Ramos (cell line): ENCODE data around the gene TUFT1.

Experiments
- in situ Hi-C: fragments of 300-500 bp; cut with MboI; formaldehyde crosslinking; loops from one replicate; pipeline ENCODE4 v1.14.3; 2022; ENCODE audit warnings: low sequenced_read_pairs; ENCODE audit not compliant: unreplicated experiment

Gene TUFT1

GRCh38 chr1:151535326-151536271 lies 4.5 kb upstream of the TUFT1 start:
- in situ Hi-C loops = no loop called here

- in situ Hi-C loops = no loop called here
These were observed 3.6 kb upstream of the TUFT1 start for GRCh38 chr1:151536499-151536898.

DNA sequence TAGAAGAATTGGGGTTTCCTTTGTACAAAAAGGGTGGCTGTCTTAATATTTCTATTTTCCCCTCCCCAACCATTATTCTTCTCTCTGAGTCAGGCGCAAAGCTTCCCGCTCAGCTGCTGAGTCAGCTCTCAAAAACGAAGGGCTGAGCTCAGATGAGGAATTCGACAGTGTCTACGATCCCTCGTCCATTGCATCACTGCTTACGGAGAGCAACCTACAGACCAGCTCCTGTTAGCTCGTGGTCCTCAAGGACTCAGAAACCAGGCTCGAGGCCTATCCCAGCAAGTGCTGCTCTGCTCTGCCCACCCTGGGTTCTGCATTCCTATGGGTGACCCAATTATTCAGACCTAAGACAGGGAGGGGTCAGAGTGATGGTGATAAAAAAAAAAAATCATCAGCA lies 3.0 kb upstream of the TUFT1 start:
- in situ Hi-C loops = no loop called here

GRCh38 chr1:151539321-151540020 lies 638 bp upstream of the TUFT1 start:
- in situ Hi-C loops = no loop called here

DNA sequence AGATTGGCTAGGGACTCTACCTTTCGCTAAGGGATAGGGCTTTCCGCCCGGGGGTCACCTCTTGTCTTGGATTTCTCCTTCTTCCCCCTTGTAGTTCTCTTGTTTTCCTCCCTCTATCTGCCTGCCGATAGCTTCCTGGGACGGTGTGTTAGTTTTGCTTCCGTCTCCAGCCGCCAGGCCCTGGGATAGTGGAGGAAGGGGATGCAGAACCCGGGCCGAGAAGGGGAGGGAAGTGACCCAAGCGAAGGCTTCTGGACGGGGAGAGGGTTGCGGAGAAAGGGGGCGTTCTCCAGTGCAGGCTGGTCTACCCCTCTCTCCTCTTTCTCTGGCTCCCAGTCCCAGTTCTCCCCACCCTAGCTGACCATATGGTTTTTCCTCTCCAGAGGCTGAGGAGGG lies 871 bp downstream of the TUFT1 start:
- in situ Hi-C loops = no loop called here

DNA sequence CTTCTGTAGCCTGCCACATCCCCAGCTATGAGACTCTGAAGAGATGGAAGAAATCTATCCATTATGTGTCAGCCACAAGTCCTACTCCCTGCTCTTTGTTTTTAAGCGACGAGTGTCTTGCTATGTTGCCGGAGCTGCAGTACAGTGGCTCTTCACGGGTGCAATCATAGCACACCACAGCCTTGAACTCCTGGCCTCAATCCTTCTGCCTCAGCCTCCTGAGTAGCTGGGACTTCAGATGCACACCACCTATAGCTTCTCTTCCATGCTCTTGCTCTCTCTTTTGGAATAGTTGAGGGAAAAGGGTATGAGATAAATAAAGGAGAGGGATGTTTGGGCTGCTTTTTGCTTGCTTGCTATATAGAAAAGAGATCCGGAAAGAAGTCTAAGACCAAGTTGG lies 1.6 kb downstream of the TUFT1 start:
- in situ Hi-C loops = no loop called here

DNA sequence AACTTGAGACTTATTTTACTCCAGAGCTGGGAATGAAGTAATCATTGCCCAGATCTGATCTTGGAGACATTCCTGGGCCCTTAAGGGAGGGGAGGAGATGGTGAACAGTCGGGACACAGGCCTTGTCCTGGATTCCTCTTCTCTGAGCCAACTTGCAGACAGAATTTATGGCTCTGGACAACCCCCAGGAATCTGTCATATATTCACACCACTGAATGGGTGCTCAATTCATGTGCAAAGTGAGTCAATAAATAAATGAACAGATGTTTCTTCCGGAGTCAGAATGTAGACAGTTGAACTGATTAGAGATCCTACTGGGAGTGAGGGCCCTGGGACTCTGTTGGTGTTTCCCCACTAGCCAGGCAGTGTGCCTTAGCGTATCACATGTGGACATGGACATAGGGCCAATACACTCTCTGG lies 2.6 kb downstream of the TUFT1 start:
- in situ Hi-C loops = no loop called here

DNA sequence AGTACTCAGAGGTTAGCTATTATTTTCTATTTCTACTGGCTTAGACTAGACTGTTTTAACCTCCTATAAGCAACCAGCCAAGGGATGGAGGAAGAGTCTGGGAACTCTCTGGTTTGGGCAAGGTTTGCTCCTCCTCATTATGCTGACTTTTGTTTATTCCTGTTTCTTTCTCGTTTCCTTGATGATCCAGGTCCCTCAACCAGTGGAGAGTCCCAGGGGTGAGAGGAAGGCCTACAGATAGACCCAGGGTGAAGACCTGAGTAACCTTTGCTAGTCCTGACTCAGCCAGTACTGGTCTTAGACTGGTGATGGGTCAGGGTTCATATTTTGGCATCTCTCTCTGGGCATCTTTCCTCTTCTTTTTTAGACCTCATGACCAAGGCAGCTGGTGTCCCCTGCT lies 5.4 kb downstream of the TUFT1 start:
- in situ Hi-C loops = no loop called here

DNA sequence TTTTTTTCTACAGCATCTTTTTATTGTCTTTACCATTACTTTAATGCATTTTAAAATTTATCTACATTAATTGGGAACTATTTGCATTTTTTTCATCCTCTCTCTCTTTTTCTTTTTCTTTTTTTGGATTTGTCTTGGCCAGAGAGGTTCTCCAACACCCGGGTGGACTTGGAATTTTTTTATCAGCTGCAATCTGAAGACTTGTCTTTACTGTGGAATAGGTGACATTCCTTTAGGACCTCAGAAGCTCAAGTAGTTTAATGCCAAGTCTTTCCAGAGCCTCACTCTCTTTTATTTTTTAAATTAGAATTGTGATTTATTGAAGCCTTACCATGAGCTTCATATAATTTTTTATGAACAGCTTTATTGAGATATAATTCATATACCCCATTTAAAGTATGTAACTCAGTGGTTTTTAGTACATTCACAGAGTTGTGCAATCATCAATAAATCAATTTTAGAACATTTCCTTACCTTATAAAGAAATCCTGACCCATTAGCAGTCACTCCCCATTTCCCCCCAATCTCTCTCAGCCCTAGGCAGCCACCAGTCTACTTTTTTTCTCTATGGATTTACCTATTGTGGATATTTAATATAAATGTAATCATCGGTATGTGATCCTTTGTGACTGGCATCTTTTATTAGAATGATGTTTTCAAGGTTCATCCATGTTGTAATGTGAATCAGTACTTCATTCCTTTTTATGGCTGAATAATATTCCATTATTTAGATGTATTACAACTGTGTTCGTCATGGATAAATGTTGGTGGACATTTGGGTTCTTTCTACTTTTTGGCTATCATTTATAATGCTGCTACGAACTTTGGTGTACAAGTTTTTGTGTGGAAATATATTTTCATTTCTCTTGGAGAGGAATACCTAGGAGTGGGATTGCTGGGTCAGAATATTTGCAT lies 6.2 kb downstream of the TUFT1 start:
- in situ Hi-C loops = no loop called here

GRCh38 chr1:151547119-151547899 lies 7.2 kb downstream of the TUFT1 start:
- in situ Hi-C loops = no loop called here

DNA sequence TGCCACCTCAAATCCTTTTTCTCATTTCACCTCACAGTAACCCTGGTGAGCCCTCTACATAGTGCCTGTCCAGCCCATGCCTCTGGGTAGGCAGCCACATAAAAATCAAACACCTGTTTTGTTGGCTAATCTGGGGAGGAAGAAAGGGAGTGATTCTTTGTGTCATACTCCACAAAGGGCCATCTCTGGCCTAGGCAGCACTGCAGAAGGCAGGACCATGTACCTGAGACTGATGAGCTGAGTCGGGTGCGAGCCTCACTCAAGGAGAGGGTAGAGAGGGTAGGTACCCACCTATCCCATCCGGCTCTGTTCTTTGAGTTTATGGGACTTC lies 7.8 kb downstream of the TUFT1 start:
- in situ Hi-C loops = no loop called here

DNA sequence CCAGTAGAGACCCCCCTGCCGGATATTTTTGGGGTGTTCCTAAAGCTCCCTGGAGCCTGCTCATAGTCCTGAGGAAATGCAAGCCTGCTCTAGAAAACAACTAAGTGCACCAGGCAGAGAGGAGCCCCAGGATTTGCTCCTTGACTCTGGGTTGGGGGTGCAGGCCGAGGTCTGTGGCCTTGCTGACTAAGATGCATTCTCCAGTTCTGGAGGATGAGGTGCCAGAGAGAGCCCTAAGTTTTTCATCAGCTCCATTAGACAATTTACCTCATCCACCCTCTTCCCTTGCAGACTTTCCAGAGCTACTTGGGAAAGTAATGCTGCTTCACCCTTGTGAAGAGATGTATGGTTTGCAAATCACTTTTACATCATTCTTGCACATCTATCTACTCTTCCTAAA lies 9.1 kb downstream of the TUFT1 start:
- in situ Hi-C loops = no loop called here

- in situ Hi-C loops = no loop called here
These were observed 13.6 kb downstream of the TUFT1 start for GRCh38 chr1:151553659-151554058.

DNA sequence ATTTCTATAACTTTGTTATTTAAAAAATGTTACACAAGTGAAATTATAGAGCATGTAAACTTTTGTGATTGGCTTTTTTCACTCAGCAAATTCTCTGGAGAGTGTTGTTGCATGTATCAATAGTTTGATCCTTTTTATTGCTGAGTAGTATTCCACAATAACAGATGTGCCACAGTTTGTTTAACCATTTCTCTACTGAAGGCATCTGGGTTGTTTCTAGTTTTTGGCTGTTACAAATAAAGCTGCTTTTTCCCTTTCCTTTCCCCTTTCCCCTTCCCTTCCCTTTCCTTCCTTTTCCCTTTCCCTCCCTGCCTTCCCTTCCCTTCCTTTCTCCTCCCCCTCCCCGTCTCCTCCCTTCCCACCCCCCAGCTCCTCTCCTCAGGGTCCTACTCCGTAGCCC lies 15.9 kb downstream of the TUFT1 start:
- in situ Hi-C loops = no loop called here

GRCh38 chr1:151562661-151563060 lies 22.6 kb downstream of the TUFT1 start:
- in situ Hi-C loops = no loop called here

GRCh38 chr1:151563376-151563775 lies 23.3 kb downstream of the TUFT1 start:
- in situ Hi-C loops = no loop called here

- in situ Hi-C loops = no loop called here
These were observed 25.5 kb downstream of the TUFT1 start for GRCh38 chr1:151565502-151566189.

DNA sequence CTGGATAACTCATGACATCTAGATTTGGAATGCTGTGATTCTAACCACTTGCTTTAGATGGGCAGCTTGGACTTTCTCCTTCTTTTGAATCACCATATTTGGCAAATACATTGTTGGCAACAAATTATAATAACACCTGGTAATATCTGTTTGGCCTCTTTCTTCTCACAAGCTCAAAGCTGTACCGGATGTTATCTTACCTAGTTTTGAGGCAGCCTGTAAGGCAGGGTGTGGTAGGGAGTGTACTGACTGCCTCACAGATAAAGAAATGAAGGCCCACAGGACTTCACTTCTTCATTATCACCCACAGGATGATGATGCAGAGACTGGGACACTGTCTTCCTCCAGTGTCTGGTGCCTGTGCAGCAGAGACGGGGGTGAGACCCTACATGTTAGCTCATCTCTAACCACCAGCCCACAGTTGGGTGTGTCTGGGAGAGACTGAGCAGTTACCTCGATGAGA lies 28.5 kb downstream of the TUFT1 start:
- in situ Hi-C loops = no loop called here

GRCh38 chr1:151570819-151571218 lies 30.7 kb downstream of the TUFT1 start:
- in situ Hi-C loops = no loop called here
